ES-I3 (cell line): Measurements from ENCODE around the gene SULT1C2.

Experiments
- H3K36me3 ChIP-seq: 2 replicates; pipeline ENCODE4 v1.6.1; 2013; ENCODE audit warnings: mild to moderate bottlenecking, low read length, control low read depth, moderate library complexity; ENCODE audit not compliant: insufficient read depth
- H3K4me1 ChIP-seq: 2 replicates; pipeline ENCODE4 v1.6.1; 2013; ENCODE audit warnings: mild to moderate bottlenecking, control low read depth, low read length; ENCODE audit not compliant: insufficient read depth
- H3K9ac ChIP-seq: 2 replicates; pipeline ENCODE4 v1.6.1; 2013; ENCODE audit warnings: low read depth, mild to moderate bottlenecking, low read length, moderate library complexity
- H3K9me3 ChIP-seq: 2 replicates; pipeline ENCODE4 v1.6.1; 2013; ENCODE audit warnings: mild to moderate bottlenecking, low read length, moderate library complexity; ENCODE audit not compliant: control insufficient read depth, insufficient read depth

Gene SULT1C2

GRCh38 chr2:108314586-108315296, 26.0 kb downstream of the SULT1C2 start:
- H3K9ac ChIP-seq = no peak overlapping the region
- no peaks in the 10 kb centered on the region; the same call in 1 of the 2 replicates for H3K9me3 ChIP-seq
- H3K4me1 ChIP-seq = peaks cover 20% of the 10 kb centered on the region
- no peaks in the 10 kb centered on the region for H3K36me3 ChIP-seq

DNA sequence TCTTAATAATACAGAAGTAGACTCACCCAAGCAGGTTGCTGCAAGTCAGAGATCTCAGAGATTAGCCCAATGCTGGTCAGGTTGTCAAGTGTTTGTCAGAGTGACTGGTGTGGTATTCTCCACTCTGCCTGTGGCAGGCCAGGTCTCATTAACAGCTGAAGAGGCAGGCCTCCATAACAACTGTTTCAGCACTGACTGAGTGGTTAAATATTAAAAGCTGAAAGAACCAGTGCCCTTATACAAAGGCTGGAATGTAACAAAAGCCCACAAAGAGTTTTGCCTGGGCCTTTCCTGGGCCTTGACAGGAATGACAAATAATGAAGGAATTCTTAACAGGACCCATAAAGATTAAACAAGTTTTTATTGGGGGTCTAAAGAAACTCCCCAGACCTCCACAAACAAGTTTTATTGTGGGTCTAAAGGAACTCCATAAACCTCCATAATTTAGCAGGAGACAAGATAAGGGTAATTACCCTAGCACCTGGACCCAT, 26.8 kb downstream of the SULT1C2 start:
- H3K9ac ChIP-seq = 0 out of 2 replicates have a peak overlapping the region, but pooled peaks have one; percentile 9
- H3K9me3 ChIP-seq = no peaks in the 10 kb centered on the region; the same call in 1 of the 2 replicates
- no peaks in the 10 kb centered on the region for H3K36me3 ChIP-seq
- H3K4me1 ChIP-seq = peaks cover 20% of the 10 kb centered on the region

- Histone ChIP-seq H3K4me1 (peaks cover 20% of the 10 kb centered on the region), H3K36me3 (no peaks in the 10 kb centered on the region), H3K9me3 (no peaks in the 10 kb centered on the region; the same call in 1 of the 2 replicates), H3K9ac (peak overlapping the region; percentile 9; the same call in 1 of the 2 replicates)
Measured at GRCh38 chr2:108316033-108316432, 27.3 kb downstream of the SULT1C2 start.

DNA sequence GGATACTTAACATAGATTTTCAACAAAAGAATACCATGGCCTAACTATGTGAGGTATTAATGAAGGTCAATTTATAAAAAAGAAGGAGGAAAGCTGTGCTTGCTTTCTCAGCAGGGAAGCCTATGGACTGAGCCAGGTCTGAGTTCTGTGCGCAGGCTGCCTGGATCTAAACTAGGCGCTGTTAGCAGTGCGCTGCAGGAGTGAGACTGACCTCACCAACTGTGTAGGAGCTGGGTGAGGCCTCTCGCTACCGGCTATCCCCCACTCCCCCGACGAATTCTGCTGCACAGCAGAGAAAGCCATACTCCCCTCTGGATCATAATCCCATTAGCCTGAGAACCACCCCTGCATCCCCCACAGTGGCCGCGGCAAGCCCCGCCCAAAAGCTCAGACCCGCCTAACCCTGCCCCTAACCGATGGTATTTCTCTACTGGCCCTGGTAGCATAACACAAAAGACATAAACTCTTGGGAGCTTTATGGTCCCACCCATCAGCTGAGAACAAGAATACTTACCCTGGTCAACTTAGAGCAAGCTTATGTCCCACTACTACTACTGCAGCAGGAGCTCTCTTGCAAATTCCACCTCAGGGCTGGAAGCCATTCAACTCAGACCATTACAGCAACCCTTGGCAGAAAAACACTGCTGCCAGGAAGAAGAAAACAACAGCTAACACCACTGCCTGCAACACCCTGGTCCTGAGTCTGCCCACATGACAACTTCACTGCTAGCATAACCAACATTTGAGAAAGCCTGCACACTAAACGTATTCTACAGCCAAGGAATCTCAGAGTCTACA, 28.0 kb downstream of the SULT1C2 start:
- Histone ChIP-seq H3K4me1 (peaks cover 20% of the 10 kb centered on the region), H3K9me3 (no peaks in the 10 kb centered on the region; the same call in 1 of the 2 replicates), H3K36me3 (no peaks in the 10 kb centered on the region), H3K9ac (peak overlapping the region; percentile 9; the same call in 1 of the 2 replicates)

DNA sequence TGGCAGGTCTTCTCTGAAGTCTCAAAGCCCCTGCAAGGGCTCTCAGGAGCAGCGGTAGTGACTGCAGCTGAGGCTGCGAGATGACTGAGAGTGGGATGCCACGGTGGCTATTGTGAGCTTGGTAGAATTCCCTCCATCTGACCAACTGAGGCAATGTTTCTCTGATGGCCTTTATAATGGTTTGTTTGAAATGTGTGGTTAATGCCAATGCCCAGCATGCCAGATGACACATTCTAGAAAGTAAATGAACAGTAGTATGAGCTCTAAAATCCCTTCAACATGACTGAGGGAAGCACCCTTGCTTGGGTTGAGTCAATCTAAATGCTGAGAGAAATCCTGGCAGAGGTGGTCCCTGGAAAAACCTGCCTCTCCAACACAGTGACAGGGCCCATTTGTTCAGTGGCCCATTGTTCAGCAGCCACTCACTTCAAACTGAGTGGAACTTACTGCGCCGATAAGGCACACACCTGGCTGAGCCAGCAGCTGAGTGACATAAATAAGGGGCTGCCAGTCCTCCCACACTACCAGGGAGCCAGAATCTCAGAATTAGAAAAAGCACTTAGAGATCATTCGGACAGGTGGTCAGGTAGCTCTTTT, 31.7 kb downstream of the SULT1C2 start:
- H3K9ac ChIP-seq = no peak overlapping the region
- H3K36me3 ChIP-seq = no peaks in the 10 kb centered on the region
- peaks cover 12% of the 10 kb centered on the region for H3K4me1 ChIP-seq
- H3K9me3 ChIP-seq = no peaks in the 10 kb centered on the region

- no peaks in the 10 kb centered on the region for H3K4me1 ChIP-seq
- H3K9ac ChIP-seq = no peak overlapping the region
- H3K9me3 ChIP-seq = no peaks in the 10 kb centered on the region
- no peaks in the 10 kb centered on the region for H3K36me3 ChIP-seq
Measured at GRCh38 chr2:108323619-108324018, 34.9 kb downstream of the SULT1C2 start.

GRCh38 chr2:108324531-108325255, 36.0 kb downstream of the SULT1C2 start:
- Histone ChIP-seq H3K4me1 (no peaks in the 10 kb centered on the region), H3K36me3 (no peaks in the 10 kb centered on the region), H3K9me3 (no peaks in the 10 kb centered on the region), H3K9ac (no peak overlapping the region)

DNA sequence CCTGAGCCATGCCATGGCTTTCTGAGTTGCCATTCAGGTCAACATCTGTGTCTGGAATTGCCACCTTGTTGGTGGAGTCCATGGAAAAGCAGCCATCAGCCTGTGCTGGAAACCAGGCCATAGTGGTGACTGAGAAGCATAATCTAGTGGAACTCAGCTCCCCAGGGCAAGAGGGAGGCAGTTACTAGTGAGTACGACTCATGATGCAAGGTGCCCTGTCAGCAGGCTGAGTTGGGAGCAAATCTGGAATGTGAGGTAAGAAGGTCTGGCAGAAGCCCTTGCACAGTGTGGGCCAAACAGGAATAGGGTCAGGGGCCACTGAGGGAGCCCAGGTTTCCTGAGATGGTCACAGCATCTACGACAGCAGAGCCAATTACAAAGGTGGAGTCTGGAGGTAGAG, 37.1 kb downstream of the SULT1C2 start:
- H3K4me1 ChIP-seq = no peaks in the 10 kb centered on the region
- H3K9ac ChIP-seq = no peak overlapping the region
- no peaks in the 10 kb centered on the region for H3K9me3 ChIP-seq
- H3K36me3 ChIP-seq = no peaks in the 10 kb centered on the region

DNA sequence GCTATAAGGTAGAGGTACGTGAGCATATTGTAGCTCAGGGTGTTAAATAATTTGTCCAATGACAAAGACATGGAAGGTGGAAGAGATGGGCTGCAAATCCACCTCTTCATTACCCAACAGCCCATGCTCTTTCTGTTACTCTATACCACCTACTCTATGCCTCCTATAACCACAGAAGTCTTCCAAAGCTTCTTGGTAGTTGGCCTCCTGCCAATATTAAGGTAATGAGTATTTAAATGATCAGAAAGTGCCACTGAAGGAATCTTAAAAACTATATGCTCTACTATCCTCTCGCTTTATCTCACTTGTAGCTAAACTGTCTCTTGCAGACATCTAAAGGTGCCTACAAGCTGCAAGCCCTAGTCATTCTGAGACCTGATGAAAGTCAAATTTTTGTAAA, 41.1 kb downstream of the SULT1C2 start:
- H3K4me1 ChIP-seq = no peaks in the 10 kb centered on the region
- H3K9me3 ChIP-seq = no peaks in the 10 kb centered on the region
- no peak overlapping the region for H3K9ac ChIP-seq
- H3K36me3 ChIP-seq = no peaks in the 10 kb centered on the region

- H3K4me1 ChIP-seq = no peaks in the 10 kb centered on the region
- H3K9ac ChIP-seq = no peak overlapping the region
- no peaks in the 10 kb centered on the region for H3K9me3 ChIP-seq
- no peaks in the 10 kb centered on the region for H3K36me3 ChIP-seq
Measured at GRCh38 chr2:108330979-108331378, 42.3 kb downstream of the SULT1C2 start.

- no peaks in the 10 kb centered on the region for H3K36me3 ChIP-seq
- peaks cover 4% of the 10 kb centered on the region for H3K4me1 ChIP-seq
- no peak overlapping the region for H3K9ac ChIP-seq
- no peaks in the 10 kb centered on the region; the same call in 1 of the 2 replicates for H3K9me3 ChIP-seq
Measured at GRCh38 chr2:108345951-108346350, 57.3 kb downstream of the SULT1C2 start.

DNA sequence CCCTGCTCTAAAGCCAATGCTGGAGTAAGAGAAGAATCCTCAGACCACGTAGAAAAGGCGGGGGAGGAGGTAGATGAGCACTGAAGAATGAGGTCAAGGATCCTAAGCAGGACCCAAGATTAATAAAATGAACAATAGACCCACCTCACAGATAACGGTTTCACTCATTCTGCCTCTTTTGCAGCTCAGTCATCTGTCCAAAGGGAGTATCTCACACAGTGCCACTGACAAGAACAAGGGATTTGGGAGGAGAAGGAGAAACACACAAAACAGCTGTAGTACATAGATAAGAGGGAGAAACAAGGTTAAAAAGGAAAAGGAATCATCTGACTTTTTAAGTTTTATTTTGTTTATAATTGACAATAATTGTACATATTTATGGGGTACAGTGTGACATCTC, 58.1 kb downstream of the SULT1C2 start:
- no peaks in the 10 kb centered on the region for H3K36me3 ChIP-seq
- no peak overlapping the region for H3K9ac ChIP-seq
- H3K9me3 ChIP-seq = no peaks in the 10 kb centered on the region; the same call in 1 of the 2 replicates
- peaks cover 4% of the 10 kb centered on the region for H3K4me1 ChIP-seq

DNA sequence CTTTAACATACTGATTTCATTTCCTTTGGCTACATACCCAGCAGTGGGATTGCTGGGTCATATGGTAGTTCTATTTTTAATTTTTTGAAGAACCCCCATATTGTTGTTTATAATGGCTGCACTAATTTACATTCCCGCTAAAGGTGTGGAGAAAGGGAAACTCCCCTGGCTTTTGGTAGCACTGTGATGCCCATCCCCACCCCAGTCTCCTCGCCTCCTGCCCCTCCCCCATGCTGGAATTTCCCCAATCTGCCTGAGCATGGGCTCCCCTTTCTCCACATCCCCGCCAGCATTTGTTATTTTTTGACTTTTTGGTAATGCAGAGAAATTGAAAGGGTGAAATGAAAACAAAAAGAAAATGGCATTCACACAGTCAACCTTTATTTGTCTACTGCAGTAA, 59.1 kb downstream of the SULT1C2 start:
- Histone ChIP-seq H3K4me1 (peaks cover 4% of the 10 kb centered on the region), H3K9ac (no peak overlapping the region), H3K9me3 (no peaks in the 10 kb centered on the region; the same call in 1 of the 2 replicates), H3K36me3 (no peaks in the 10 kb centered on the region)
